Adrenal gland (tissue), 12 donors: Measurements from ENCODE around the gene ARID2. TPM values are rescaled to one million over a fixed set of nuclear protein-coding genes. Genes with fewer than 3 reads are reported as not detected.

Experiments used
- DNase-seq, 7 donors: peaks; one replicate each; pipeline ENCODE4 v3.0.0-alpha.2; 2019 to 2020
- H3K27ac ChIP-seq, 5 donors: fragments of 200-600 bp; sonication (generic) in 4 of 5; 1 replicate in 3 of 5; 2 replicates in 2 of 5; pipeline versions ENCODE4 v1.5.1 to v1.8.0; 2016 to 2020; ENCODE audit warnings: mild to moderate bottlenecking in 1 of 5
- H3K27me3 ChIP-seq: fragments of 200-600 bp; 2 replicates; pipeline ENCODE4 v1.8.0; 2021
- H3K36me3 ChIP-seq, 2 donors: fragments of 200-600 bp; replicated peaks in 1 of 2; 1 replicate in 1 of 2; 2 replicates in 1 of 2; pipeline versions ENCODE4 v1.5.1 to v1.8.0; 2018 to 2022
- H3K4me1 ChIP-seq, 2 donors: fragments of 200-600 bp; replicated peaks in 1 of 2; 1 replicate in 1 of 2; 2 replicates in 1 of 2; pipeline versions ENCODE4 v1.5.1 to v1.8.0; 2018 to 2021
- H3K4me3 ChIP-seq, 4 donors: fragments of 200-600 bp; sonication (generic) in 3 of 4; one replicate each; pipeline ENCODE4 v1.5.1; 2016 to 2018
- H3K9me3 ChIP-seq, 3 donors: fragments of 200-600 bp; sonication (generic) in 1 of 3; replicated peaks in 1 of 3; 1 replicate in 2 of 3; 2 replicates in 1 of 3; pipeline versions ENCODE4 v1.5.1 to v1.8.0; 2016 to 2021
- POLR2A ChIP-seq, 2 donors: fragments of 450-650 bp; IDR thresholded peaks; one replicate each; pipeline ENCODE4 v1.6.1; 2017; ENCODE audit warnings: antibody characterized with exemption in 2 of 2, mild to moderate bottlenecking in 2 of 2, moderate library complexity in 1 of 2
- WGBS, 4 donors: extraction: QIAGEN DNeasy Blood & Tissue Kit in 2 of 4; methylation state at CpG; one replicate each; pipeline versions ENCODE4 v1.1.5 to v1.1.7; 2013 to 2017; 5-methylcytosine and 5-hydroxymethylcytosine counted together
- intact Hi-C, 2 donors: fragments of 100-400 bp; cut with DNase I; formaldehyde crosslinking; loops; one replicate each; pipeline versions ENCODE4 v1.14.1 to v1.15.0; 2022 to 2023
- polyA plus RNA-seq, 3 donors: library from polyadenylated mRNA; stranded (reverse); fragments of 200-250 nt in 2 of 3; fragments of 350-450 nt in 1 of 3; fragmentation: Illumina TruSeq in 1 of 3; extraction: RNeasy Lipid Tissue Mini Kit (QIAGEN cat#74804) in 1 of 3; gene quantifications; one replicate each; pipeline ENCODE4 v1.2.3, GENCODE V29; 2013 to 2014
- small RNA-seq, 2 donors: library from RNA; depleted of rRNA; stranded (forward); fragments of <200 nt; gene quantifications; one replicate each; pipeline ENCODE3, GENCODE V24; 2016
- total RNA-seq, 9 donors: library from RNA; depleted of rRNA in 4 of 9; stranded (reverse); fragments of >200 nt in 4 of 9; fragments of 120-200 nt in 1 of 9; fragmentation: NEBNext Ultra II Directional in 1 of 9; extraction: Animal tissue kit (Norgen Biotek cat#: 25700) in 1 of 9; gene quantifications; one replicate each; pipeline versions ENCODE4 v1.1.0 to v1.2.4, GENCODE V29; 2013 to 2023
- TF ChIP-seq, protein P1 (sequence below), 6 experiments: fragments of 450-650 bp in 4 of 6; fragments of 200-600 bp in 2 of 6; sonication (generic) in 1 of 6; IDR thresholded peaks; 1 replicate in 5 of 6; 2 replicates in 1 of 6; pipeline versions ENCODE4 v1.5.1 to v1.8.0; 2016 to 2021; ENCODE audit warnings: antibody characterized with exemption in 6 of 6, mild to moderate bottlenecking in 2 of 6, moderate library complexity in 1 of 6
- donor health status: healthy with polysubstance abuse.
- donor health status: Bipolar disorder and iron deficiency.
- donor health status: DM: yes; HTN: yes; CAD: no.
- donor health status: DM: no; HTN: no; CAD: no.
- donor health status: DM: no; HTN: no; CAD: no.
- donor health status: DM: yes; HTN: yes; CAD: no.

Gene ARID2
- total and polyA plus RNA-seq, 12 donors: 7.9 to 28.0 (median 17.3) TPM

DNA sequence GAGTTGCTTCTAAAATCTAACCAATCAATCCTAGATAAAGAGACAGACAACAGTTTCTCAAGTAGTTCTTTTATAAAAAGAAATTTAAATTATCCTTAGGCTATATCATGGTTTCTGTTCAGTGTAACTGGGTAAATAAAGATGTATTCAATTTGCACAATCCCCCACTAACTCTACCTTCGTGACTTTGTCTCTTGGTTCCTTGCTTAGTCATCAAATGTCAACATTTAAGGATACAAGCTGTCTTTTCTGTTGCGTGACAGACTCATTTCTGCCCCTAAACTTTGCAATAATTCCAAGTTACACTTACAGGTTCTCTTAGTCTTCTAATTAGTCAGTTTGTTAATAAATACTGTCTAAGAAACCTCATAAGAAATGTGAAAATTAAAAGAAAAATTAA lies 210.3 kb downstream of the ARID2 start:
- no peak for TF ChIP-seq POLR2A (IDR thresholded peaks at IDR 0.05)
- TF ChIP-seq, protein P1, sequence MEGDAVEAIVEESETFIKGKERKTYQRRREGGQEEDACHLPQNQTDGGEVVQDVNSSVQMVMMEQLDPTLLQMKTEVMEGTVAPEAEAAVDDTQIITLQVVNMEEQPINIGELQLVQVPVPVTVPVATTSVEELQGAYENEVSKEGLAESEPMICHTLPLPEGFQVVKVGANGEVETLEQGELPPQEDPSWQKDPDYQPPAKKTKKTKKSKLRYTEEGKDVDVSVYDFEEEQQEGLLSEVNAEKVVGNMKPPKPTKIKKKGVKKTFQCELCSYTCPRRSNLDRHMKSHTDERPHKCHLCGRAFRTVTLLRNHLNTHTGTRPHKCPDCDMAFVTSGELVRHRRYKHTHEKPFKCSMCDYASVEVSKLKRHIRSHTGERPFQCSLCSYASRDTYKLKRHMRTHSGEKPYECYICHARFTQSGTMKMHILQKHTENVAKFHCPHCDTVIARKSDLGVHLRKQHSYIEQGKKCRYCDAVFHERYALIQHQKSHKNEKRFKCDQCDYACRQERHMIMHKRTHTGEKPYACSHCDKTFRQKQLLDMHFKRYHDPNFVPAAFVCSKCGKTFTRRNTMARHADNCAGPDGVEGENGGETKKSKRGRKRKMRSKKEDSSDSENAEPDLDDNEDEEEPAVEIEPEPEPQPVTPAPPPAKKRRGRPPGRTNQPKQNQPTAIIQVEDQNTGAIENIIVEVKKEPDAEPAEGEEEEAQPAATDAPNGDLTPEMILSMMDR (IDR thresholded peaks at IDR 0.05): no peak
- Histone ChIP-seq H3K27me3 (no peaks in the 10 kb centered on the region), H3K27ac (no peak overlapping the region), H3K4me3 (no peak overlapping the region), H3K4me1 (peaks cover 0 to 14% of the 10 kb centered on the region in 2 donors), H3K36me3 (peaks cover 0 to 25% of the 10 kb centered on the region in 2 donors), H3K9me3 (no peaks in the 10 kb centered on the region)
- intact Hi-C loops: no loop called here
- no peak for DNase-seq
- WGBS, 4 donors: 91 to 93% (median 92%) methylated on average over 2 of the region's 2 CpGs

DNA sequence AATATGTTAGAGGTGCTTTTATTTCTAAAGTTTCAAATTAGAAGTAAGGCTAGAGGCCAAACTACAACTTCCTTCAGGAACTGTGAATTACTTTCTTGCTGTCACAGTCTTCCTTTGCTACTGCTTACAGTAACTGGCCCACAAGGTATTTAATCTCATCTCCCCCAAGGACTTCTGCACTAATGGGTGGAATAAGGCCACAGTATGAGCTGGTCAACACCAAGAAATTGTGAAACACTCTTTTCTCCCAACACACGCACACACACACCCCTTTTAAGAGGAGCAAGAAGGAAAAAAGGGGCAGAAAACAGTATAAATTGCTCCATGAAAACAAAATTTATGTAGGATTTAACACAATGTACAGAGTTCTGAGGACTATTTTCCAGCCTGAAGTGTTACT lies 215.3 kb downstream of the ARID2 start:
- Histone ChIP-seq H3K4me3 (no peak overlapping the region), H3K36me3 (peaks cover 0 to 27% of the 10 kb centered on the region in 2 donors), H3K27ac (no peak overlapping the region), H3K9me3 (no peaks in the 10 kb centered on the region), H3K4me1 (peaks cover 0 to 19% of the 10 kb centered on the region in 2 donors), H3K27me3 (no peaks in the 10 kb centered on the region)
- TF ChIP-seq POLR2A (IDR thresholded peaks at IDR 0.05): no peak
- TF ChIP-seq, protein P1 (IDR thresholded peaks at IDR 0.05): no peak
- DNase-seq: peak in 2 of 7 donors; percentile 30 to 51
- intact Hi-C loops: no loop called here
- WGBS, 4 donors: 52 to 56% (median 52%) methylated on average over 1 of the region's 1 CpG

DNA sequence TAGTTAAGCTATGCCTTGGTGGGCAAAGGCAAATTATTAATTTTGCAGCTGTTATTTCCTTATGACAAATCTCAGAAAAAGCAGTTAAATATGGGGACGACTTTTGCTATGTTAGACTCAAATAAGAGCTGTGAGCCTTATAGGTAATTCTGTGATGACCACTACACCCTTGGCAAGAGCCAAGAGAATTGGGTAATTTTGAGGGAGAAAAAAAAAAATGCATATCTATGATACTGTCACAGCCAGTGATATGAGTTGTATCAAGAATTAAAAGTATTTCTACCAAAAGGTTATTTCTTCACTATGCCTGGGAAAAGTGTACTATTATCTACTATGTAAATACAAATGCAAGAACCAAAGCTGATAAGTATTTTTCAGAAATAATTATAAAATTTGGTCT lies 216.9 kb downstream of the ARID2 start:
- H3K36me3 ChIP-seq: peaks cover 0 to 17% of the 10 kb centered on the region in 2 donors
- no peaks in the 10 kb centered on the region for H3K27me3 ChIP-seq
- peaks cover 0 to 19% of the 10 kb centered on the region in 2 donors for H3K4me1 ChIP-seq
- no peak for DNase-seq
- no peak overlapping the region for H3K4me3 ChIP-seq
- TF ChIP-seq, protein P1 (IDR thresholded peaks at IDR 0.05): no peak
- no peak for TF ChIP-seq POLR2A (IDR thresholded peaks at IDR 0.05)
- no peak overlapping the region for H3K27ac ChIP-seq
- WGBS, 4 donors: 92 to 100% (median 97%) methylated on average over 1 of the region's 1 CpG
- H3K9me3 ChIP-seq: no peaks in the 10 kb centered on the region
- intact Hi-C loops: no loop called here

DNA sequence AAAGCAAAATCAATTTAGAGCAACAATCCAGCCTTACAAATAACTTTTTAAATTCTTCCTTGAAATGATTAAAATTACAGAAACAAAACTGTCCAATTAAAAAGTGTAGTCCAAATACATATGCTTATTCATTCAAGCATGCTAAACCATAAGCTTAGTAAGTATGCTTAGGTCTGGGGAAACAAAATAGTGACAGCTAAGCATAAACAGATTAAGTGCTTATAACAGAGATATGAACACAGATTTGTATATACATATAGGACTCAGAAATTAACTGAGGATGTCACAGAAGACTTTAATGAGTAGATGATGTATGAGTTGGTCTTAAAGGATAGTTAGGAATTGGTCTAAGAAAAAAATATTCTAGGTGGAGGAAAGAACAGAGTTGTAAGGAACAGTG lies 219.0 kb downstream of the ARID2 start:
- DNase-seq: no peak
- no peak overlapping the region for H3K4me3 ChIP-seq
- peaks cover 0 to 12% of the 10 kb centered on the region in 2 donors for H3K36me3 ChIP-seq
- intact Hi-C loops: no loop called here
- peaks cover 0 to 14% of the 10 kb centered on the region in 2 donors for H3K4me1 ChIP-seq
- TF ChIP-seq, protein P1 (IDR thresholded peaks at IDR 0.05): no peak
- TF ChIP-seq POLR2A (IDR thresholded peaks at IDR 0.05): no peak
- H3K9me3 ChIP-seq: no peaks in the 10 kb centered on the region
- H3K27me3 ChIP-seq: no peaks in the 10 kb centered on the region
- no peak overlapping the region for H3K27ac ChIP-seq

Small RNA genes within 50 kb of the gene (small RNA-seq; reads per million reads assigned to genes)
- 0 reads per million in 2 donors for gene RN7SL246P
